WTC11 (cell line): ENCODE data around the gene PHLPP1. TPM values are rescaled to one million over a fixed set of nuclear protein-coding genes. Genes with fewer than 3 reads are reported as not detected.

Experiments
- ATAC-seq: fragments of 200-7000 bp; cut with Tn5 transposase; 2 replicates; pipeline ENCODE4 v1.10.0; 2021; ENCODE audit warnings: mild to moderate bottlenecking, moderate library complexity
- CTCF ChIA-PET: fragments of 300-600 bp; sonication (Branson Sonifier 250); formaldehyde crosslinking; loops from one replicate; lab custom pipeline; 2021; ENCODE audit warnings: antibody characterized with exemption; lab: Charles Lee
- POLR2A ChIA-PET: fragments of 350-600 bp; sonication (Branson Sonifier 250); formaldehyde crosslinking; loops from one replicate; lab custom pipeline; 2021; ENCODE audit warnings: antibody characterized with exemption; lab: Charles Lee
- DNase-seq: peaks from one replicate; pipeline ENCODE4 v3.0.0; 2021; ENCODE audit warnings: low spot score
- H3K27ac Mint-ChIP-seq: 2 replicates; pipeline ENCODE4 v1.8.0; 2021; ENCODE audit warnings: mixed read lengths
- H3K27me3 Mint-ChIP-seq: 2 replicates; pipeline ENCODE4 v1.8.0; 2021; ENCODE audit warnings: low read depth, mild to moderate bottlenecking, moderate library complexity, mixed read lengths
- H3K36me3 Mint-ChIP-seq: 2 replicates; pipeline ENCODE4 v1.8.0; 2021; ENCODE audit warnings: mixed read lengths
- H3K4me1 Mint-ChIP-seq: 2 replicates; pipeline ENCODE4 v1.8.0; 2022; ENCODE audit warnings: mixed read lengths
- H3K4me3 Mint-ChIP-seq: 2 replicates; pipeline ENCODE4 v1.8.0; 2021; ENCODE audit warnings: mild to moderate bottlenecking, moderate library complexity, mixed read lengths
- H3K9me3 Mint-ChIP-seq: 2 replicates; pipeline ENCODE4 v1.8.0; 2021; ENCODE audit warnings: mixed read lengths
- ELF4 ChIP-seq: sonication (generic); formaldehyde crosslinking; IDR thresholded peaks from 2 replicates; pipeline ENCODE4 v1.8.1; 2022; ENCODE audit warnings: low read depth, mild to moderate bottlenecking, moderate library complexity, missing genetic modification reagents
- EMX1 ChIP-seq: fragments of 250-450 bp; sonication (Bioruptor Pico); IDR thresholded peaks from 2 replicates; pipeline ENCODE4 v1.8.0; 2021; ENCODE audit warnings: mild to moderate bottlenecking
- ETV6 ChIP-seq: sonication (generic); formaldehyde crosslinking; IDR thresholded peaks from 2 replicates; pipeline ENCODE4 v1.8.1; 2022; ENCODE audit warnings: mild to moderate bottlenecking, missing genetic modification reagents
- FOXP1 ChIP-seq: sonication (generic); formaldehyde crosslinking; IDR thresholded peaks from 2 replicates; pipeline ENCODE4 v1.8.0; 2022; ENCODE audit warnings: missing genetic modification reagents, mild to moderate bottlenecking, moderate library complexity, borderline replicate concordance
- GRHL2 ChIP-seq: fragments of 250-450 bp; sonication (Bioruptor Pico); IDR thresholded peaks from 2 replicates; pipeline ENCODE4 v1.8.0; 2022; ENCODE audit warnings: mild to moderate bottlenecking, moderate library complexity; ENCODE audit not compliant: insufficient replicate concordance, severe bottlenecking
- IRF2 ChIP-seq: sonication (generic); formaldehyde crosslinking; IDR thresholded peaks from 2 replicates; pipeline ENCODE4 v1.8.0; 2022; ENCODE audit warnings: low read depth, missing genetic modification reagents, borderline replicate concordance
- MYBL2 ChIP-seq: sonication (generic); formaldehyde crosslinking; IDR thresholded peaks from 2 replicates; pipeline ENCODE4 v1.8.1; 2023; ENCODE audit warnings: mild to moderate bottlenecking, moderate library complexity, missing genetic modification reagents
- NFATC4 ChIP-seq: fragments of 250-450 bp; sonication (Bioruptor Pico); IDR thresholded peaks from 2 replicates; pipeline ENCODE4 v1.9.0; 2021; ENCODE audit warnings: mild to moderate bottlenecking
- PRRX2 ChIP-seq: fragments of 250-450 bp; sonication (Bioruptor Pico); IDR thresholded peaks from 2 replicates; pipeline ENCODE4 v1.8.0; 2021; ENCODE audit warnings: mild to moderate bottlenecking
- RELA ChIP-seq: sonication (generic); formaldehyde crosslinking; IDR thresholded peaks from 2 replicates; pipeline ENCODE4 v1.8.1; 2022; ENCODE audit warnings: missing genetic modification reagents, mild to moderate bottlenecking, borderline replicate concordance
- SMAD4 ChIP-seq: sonication (generic); formaldehyde crosslinking; IDR thresholded peaks from 2 replicates; pipeline ENCODE4 v1.8.0; 2022; ENCODE audit warnings: mild to moderate bottlenecking, missing genetic modification reagents
- SOX15 ChIP-seq: fragments of 250-450 bp; sonication (Bioruptor Pico); IDR thresholded peaks from 2 replicates; pipeline ENCODE4 v1.9.0; 2021; ENCODE audit warnings: mild to moderate bottlenecking
- STAT6 ChIP-seq: sonication (generic); formaldehyde crosslinking; conservative IDR thresholded peaks from 2 replicates; pipeline ENCODE4 v1.8.1; 2023; ENCODE audit warnings: mild to moderate bottlenecking, low read depth, missing genetic modification reagents, moderate library complexity
- TEAD1 ChIP-seq: sonication (generic); formaldehyde crosslinking; IDR thresholded peaks from 2 replicates; pipeline ENCODE4 v1.8.0; 2022; ENCODE audit warnings: mild to moderate bottlenecking, missing genetic modification reagents
- TP53 ChIP-seq: sonication (generic); formaldehyde crosslinking; IDR thresholded peaks from 2 replicates; pipeline ENCODE4 v1.8.1; 2023; ENCODE audit warnings: mild to moderate bottlenecking, missing genetic modification reagents
- ZNF219 ChIP-seq: sonication (generic); formaldehyde crosslinking; IDR thresholded peaks from 2 replicates; pipeline ENCODE4 v1.8.0; 2023; ENCODE audit warnings: missing genetic modification reagents, mild to moderate bottlenecking, borderline replicate concordance
- ZNF263 ChIP-seq: sonication (generic); formaldehyde crosslinking; IDR thresholded peaks from 2 replicates; pipeline ENCODE4 v1.8.1; 2022; ENCODE audit warnings: low read depth, mild to moderate bottlenecking, moderate library complexity, missing genetic modification reagents
- ZSCAN18 ChIP-seq: fragments of 250-450 bp; sonication (Bioruptor Pico); IDR thresholded peaks from 2 replicates; pipeline ENCODE4 v2.1.2; 2022; ENCODE audit warnings: mild to moderate bottlenecking, moderate library complexity
- total RNA-seq: library from RNA; stranded (reverse); gene quantifications from 3 replicates; pipeline ENCODE4 v1.2.3, GENCODE V29; 2021
- TF ChIP-seq, protein P1 (sequence below): fragments of 250-450 bp; sonication (Bioruptor Pico); conservative IDR thresholded peaks from 2 replicates; pipeline ENCODE4 v1.9.0; 2021; ENCODE audit warnings: mild to moderate bottlenecking
- TF ChIP-seq, protein P2 (sequence below): fragments of 250-450 bp; sonication (Bioruptor Pico); IDR thresholded peaks from 2 replicates; pipeline ENCODE4 v1.9.0; 2021; ENCODE audit warnings: mild to moderate bottlenecking
- TF ChIP-seq, protein P3 (sequence below): sonication (generic); formaldehyde crosslinking; IDR thresholded peaks from 2 replicates; pipeline ENCODE4 v1.8.1; 2022; ENCODE audit warnings: low read depth, missing genetic modification reagents, borderline replicate concordance

The PHLPP1 gene
- total RNA-seq, 1 experiment from 2014 or later: 52.0 TPM

GRCh38 chr18:62837011-62837410 is 121.7 kb downstream of the PHLPP1 start (continued):
- TF ChIP-seq, protein P1, sequence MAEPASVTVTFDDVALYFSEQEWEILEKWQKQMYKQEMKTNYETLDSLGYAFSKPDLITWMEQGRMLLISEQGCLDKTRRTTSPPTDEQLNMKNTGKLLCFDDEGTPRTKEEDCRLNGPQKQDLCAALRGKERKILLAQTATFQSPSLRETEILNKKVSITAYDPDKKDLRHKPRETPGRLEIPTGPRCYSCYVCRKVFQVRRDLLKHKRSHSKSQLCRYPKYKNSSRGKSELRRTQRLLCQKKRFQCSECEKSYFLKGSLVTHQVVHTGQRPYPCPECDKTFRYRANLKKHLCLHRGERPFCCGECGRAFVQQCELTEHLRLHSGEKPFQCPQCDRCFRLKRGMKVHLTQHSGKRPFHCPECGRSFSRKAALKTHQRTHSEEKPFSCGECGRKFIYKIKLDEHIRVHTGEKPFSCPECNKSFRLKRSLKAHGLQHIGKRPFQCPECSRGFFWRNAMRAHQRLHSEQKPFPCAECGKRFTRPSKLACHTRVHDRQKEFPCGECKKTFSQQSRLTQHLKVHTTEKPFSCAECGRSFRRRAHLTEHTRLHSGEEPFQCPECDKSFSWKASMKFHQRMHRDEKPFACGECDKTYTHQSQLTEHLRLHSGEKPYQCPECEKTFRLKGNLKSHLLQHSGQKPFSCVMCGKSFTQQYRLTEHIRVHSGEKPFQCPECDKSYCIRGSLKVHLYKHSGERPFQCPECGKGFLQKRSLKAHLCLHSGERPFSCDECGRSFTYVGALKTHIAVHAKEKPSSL: no peak
- no peak for TF ChIP-seq ETV6 (CRISPR knock-in tag)
- TF ChIP-seq ZNF263 (CRISPR knock-in tag): no peak
- TF ChIP-seq TEAD1 (CRISPR knock-in tag): no peak

DNA sequence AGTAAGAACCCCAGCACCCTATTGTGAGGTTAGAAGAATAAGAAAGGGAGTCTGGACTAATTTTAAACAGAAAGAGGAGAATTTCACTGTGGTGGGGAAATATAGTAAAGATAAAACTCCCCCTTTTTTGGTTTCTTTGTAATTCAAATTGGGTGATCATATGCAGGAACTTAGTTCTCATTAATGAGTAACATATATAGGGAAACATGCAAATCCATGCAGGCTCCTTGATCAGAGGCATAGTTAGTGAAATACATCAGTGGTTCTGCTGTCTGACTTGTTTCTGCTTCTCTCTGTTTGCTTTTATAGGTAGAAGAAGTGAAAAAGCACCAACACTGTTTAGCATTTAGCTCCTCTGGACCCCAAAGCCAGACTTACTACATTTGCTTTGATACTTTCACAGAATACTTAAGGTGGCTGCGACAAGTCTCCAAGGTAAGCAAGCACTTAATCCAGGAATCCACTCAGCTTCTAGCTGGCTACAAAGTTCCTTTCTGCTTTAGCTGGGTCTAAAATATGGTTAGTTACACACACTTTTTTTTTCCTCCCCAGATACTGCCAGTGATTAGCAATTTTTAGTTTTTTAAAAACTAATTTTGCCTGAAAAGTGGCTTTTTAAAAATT is 123.2 kb downstream of the PHLPP1 start:
- H3K27me3 Mint-ChIP-seq: no peaks in the 10 kb centered on the region
- peaks cover 77% of the 10 kb centered on the region for H3K4me1 Mint-ChIP-seq
- CTCF ChIA-PET: no interaction called here
- POLR2A ChIA-PET: no interaction called here
- H3K27ac Mint-ChIP-seq: peak overlapping the region; percentile 98
- ATAC-seq (peak; percentile 52), DNase-seq (no peak)
- TF ChIP-seq MYBL2 (CRISPR knock-in tag): no peak
- TF ChIP-seq ZSCAN18 (CRISPR knock-in tag): no peak
- TF ChIP-seq, protein P1: no peak
- TF ChIP-seq FOXP1 (CRISPR knock-in tag): no peak
- TF ChIP-seq SOX15 (CRISPR knock-in tag): no peak
- no peak for TF ChIP-seq STAT6 (CRISPR knock-in tag)
- no peak for TF ChIP-seq GRHL2
- TF ChIP-seq ZNF219 (CRISPR knock-in tag): no peak
- TF ChIP-seq SMAD4 (CRISPR knock-in tag): no peak
- no peak for TF ChIP-seq IRF2
- TF ChIP-seq RELA: no peak
- TF ChIP-seq, protein P2, sequence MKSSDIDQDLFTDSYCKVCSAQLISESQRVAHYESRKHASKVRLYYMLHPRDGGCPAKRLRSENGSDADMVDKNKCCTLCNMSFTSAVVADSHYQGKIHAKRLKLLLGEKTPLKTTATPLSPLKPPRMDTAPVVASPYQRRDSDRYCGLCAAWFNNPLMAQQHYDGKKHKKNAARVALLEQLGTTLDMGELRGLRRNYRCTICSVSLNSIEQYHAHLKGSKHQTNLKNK (CRISPR knock-in tag): no peak
- TF ChIP-seq, protein P3, sequence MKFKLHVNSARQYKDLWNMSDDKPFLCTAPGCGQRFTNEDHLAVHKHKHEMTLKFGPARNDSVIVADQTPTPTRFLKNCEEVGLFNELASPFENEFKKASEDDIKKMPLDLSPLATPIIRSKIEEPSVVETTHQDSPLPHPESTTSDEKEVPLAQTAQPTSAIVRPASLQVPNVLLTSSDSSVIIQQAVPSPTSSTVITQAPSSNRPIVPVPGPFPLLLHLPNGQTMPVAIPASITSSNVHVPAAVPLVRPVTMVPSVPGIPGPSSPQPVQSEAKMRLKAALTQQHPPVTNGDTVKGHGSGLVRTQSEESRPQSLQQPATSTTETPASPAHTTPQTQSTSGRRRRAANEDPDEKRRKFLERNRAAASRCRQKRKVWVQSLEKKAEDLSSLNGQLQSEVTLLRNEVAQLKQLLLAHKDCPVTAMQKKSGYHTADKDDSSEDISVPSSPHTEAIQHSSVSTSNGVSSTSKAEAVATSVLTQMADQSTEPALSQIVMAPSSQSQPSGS (CRISPR knock-in tag): no peak
- TF ChIP-seq ELF4 (CRISPR knock-in tag): no peak
- no peak for TF ChIP-seq TP53
- TF ChIP-seq EMX1: no peak
- TF ChIP-seq NFATC4 (CRISPR knock-in tag): no peak
- no peak for TF ChIP-seq PRRX2 (CRISPR knock-in tag)
- peak overlapping the region; percentile 49 for H3K4me3 Mint-ChIP-seq
- H3K36me3 Mint-ChIP-seq: 0 out of 2 replicates have a peak, but pooled peaks cover 1% of the 10 kb centered on the region
- no peaks in the 10 kb centered on the region for H3K9me3 Mint-ChIP-seq
